Central memory CD4-positive, alpha-beta T cell (primary cell): Measurements from ENCODE around the gene P4HB.

Experiments used
- DNase-seq: peaks from one replicate; pipeline ENCODE4 v3.0.0; 2022

P4HB gene

GRCh38 chr17:81867170-81867990, 7.0 kb upstream of the P4HB start:
- no peak for DNase-seq

DNA sequence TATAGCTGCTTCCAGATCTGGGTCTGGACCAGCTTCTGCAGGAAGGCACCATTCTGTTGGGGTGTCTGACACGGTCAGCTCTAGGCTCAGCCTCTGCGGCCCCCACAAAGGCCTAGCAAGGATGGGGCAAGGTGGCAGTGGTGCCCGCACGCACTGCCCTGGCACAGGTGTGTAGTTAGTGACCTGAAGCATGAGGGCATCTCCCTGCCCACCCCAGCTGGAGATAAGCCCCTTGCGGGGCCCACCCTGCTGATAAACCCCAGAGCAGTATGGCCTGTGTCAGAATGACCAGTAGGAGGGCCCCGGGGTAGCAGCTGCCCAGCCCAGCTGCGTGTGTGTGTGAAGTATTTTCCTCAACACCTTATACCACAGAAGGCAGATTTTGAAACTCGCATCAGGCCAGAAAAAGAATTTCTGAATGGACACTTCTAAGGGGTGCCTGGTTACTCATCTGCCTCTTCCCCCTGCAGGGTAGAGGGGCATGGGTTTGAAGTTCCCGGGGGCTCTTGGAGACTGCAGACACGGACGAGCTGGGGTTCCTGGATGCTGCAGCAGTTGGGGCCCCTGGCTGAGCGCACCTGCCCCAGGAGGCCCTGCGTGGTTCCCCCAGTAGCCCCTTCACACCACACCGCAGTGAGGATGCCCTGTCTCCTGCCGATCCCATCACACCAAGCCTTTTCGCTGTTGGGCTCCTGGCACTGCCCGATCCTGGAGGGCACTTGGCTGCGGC, 6.3 kb upstream of the P4HB start:
- DNase-seq = no peak

GRCh38 chr17:81865733-81866439, 5.6 kb upstream of the P4HB start:
- DNase-seq = no peak

DNA sequence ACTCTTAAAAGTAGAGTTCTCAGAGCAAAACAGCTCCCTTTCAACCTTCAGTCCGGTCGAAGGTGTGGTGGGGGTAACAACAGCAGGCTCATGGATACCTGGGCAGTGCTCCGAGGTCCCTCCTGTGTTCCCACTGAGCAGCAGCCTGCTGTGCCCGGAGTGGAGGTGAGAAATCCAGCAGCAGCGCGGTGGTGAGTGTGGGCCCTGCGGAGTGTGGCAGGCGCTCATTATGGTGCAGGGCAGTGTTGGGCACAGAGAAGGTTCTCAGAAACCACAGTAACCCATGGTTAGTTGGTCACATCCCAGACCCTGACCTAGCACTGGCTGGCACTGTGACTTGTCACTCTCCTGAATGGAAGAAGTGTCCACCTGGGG, 5.0 kb upstream of the P4HB start:
- no peak for DNase-seq

GRCh38 chr17:81863833-81864768, 3.8 kb upstream of the P4HB start:
- DNase-seq = no peak

DNA sequence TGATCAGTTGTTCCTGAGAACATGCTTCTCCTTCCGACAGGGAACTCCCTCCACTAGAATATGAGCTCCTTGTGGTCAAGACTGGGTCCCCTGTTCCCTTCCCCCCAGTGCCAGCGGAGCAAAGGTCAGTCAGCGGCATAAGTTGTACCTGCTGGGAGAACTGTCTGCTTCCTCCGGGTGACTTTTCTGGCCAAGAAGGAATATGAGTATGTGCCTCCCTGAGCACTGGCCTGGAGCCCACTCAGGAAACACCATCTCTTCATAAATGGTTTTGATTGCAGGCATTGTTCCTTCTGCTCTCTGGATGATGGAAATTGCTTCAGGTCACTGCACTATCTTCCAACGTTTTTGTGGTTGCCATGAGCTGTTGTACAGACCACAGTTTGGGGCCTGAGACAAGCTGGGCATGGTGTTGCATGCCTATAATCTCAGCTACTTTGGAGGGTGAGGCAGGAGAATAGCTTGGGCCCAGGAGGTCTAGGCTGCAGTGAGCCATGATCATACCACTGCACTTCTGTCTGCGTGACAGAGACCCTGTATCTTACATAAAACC, 2.9 kb upstream of the P4HB start:
- DNase-seq = no peak

DNA sequence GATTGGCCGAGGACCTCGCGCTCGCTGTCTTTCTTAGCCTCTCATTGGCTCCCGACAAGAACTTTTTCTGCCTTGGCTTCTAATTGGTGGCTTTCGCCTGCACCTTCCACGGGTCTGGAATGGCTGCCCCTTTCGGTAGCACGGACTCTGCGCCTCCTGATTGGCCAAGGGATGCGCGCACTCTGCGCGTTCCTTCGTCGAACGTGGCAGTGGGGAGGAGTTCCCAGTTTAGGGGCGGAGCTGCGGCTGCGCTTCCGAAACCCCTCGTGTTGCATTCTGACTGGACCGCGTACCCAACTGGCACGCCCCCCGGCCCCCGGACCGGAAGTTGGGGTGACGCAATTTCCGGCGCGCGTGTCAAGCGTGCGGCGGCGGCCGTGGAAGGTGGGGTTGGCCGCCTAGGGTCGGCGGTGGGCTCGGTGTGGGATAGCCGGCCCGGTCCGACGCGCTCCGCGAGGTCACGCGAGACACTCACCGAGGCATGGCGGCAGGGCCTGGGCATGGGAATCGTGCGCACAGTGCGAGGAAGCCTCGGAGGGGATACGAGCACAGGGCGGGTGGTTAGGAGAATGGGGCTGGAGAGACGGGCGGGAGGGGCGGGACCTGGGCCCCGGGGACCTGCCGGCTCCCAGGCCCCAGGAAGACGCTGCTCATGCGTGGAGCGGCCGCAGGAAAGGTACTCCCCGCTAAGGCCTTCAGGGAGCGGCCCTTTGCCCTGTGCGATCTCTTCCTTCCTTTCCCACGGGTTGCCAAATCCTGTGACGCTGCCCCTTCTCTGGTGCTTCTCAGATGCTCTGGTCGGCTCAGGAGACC, 627 bp upstream of the P4HB start:
- peak; percentile 100 for DNase-seq

- no peak for DNase-seq
Observed at GRCh38 chr17:81858967-81859905, 1.1 kb downstream of the P4HB start.

GRCh38 chr17:81858170-81858966, 2.0 kb downstream of the P4HB start:
- no peak for DNase-seq

DNA sequence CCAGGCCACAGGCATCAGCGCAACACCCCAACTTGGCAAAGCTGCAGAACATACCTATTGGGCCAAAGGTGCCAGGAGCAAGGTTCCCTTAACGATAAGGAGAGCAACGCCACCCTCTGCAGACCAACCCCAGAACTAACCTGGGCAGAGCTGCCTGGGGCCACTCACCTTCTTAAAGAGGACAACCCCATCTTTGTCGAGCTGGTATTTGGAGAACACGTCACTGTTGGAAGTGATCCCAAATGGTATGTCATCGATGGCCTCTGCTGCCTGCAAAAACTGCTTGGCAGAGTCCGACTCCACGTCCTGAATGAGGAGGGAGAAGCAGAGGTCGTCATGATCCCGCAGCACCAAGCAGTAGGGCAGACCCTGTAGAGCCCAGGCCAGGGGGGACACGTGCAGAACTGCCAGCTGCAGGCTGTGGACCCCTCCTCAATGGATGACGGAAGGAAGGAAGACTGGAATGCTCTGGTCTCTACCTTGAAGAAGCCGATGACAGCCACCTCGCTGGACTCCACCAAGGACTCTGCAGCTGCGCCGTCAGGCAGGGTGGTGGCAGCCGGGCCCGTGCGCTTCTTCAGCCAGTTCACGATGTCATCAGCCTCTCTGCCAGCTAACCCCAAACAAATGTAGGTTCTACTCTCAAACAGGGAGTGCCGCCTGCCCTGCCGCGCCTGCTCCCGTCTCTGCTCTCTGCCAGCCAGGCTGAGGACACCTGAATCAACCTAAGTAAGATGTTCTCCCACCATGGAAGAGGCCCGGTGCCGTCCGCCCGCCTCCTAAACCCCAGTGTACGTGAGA, 5.2 kb downstream of the P4HB start:
- DNase-seq = no peak

DNA sequence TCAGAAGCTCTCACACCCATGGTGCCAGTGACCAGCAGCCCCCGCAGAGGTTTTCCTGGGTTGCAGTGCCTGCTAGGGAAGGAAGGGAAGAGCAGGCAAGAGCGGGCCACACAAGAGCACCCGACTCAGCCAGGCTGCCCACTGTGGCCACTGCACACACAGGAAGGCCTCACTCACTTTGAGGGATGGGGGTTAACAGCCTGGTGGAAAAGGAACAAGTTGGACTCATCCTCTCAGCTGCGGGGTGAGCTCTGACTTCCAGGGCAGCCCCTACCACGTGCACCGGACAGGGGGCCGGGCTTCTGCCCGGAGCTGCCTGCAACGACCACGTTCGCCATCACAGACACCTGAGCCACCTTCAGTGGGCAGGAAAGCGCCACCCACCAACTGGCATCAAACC, 8.1 kb downstream of the P4HB start:
- no peak for DNase-seq

DNA sequence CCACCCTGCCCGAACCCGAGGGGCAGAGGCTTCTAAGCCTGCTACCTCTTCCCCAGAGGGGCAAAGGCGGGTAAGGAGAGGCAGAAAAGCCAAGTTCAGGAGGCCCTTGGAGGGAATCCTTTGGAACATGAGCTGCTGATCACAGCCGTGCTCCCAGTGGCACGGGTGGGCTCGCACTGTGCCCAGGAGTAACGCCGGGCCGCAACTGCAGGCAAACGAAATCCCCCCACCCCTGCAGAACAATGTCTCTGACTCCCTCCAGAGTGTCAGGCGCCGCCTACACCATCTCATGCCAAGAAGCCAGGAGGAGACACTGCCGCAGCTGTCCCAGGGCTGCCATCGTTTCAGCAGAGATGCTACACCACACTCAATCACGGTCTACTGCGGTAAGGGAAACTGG, 8.9 kb downstream of the P4HB start:
- no peak for DNase-seq

DNA sequence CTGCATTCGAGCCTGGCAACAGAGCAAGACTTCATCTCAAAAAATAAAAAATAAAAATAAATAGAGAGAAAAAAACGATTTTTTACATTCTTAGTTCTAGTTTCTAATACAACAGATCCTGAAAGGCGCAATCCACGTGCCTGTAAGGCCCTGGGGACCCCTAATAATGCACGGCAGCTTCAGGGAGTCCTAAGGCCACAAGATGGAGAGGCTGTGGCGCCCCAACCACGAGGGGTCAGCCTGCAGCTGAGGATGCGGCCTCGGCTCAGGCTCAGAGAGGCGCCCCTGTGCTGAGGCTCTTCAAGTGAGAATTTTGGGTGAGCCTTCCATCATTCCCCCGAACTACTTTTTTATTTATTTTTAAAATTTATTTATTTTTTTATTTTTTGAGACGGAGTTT, 10.9 kb downstream of the P4HB start:
- DNase-seq = no peak

GRCh38 chr17:81846743-81847689, 13.3 kb downstream of the P4HB start:
- DNase-seq = no peak

GRCh38 chr17:81845881-81846742, 14.2 kb downstream of the P4HB start:
- no peak for DNase-seq

DNA sequence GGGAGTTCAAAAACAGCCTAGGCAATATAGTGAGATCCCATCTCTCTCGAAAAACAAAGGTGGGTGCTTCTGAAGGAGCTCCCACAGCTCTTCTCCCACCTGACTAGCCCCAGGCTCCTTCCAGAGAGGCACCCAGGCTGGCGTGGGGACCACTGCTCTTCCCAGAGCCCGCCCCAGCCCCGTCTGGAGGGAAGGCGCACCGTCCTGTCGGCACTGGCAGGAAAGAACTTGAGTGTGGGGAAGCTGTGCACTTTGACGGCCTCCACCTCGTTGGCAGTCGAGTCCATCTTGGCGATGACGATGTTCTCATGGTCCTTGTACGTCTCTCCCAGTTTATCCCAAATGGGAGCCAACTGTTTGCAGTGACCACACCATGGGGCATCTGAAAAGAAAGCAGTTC, 15.0 kb downstream of the P4HB start:
- no peak for DNase-seq
